Activated T-cell treated with anti-CD3 and anti-CD28 coated beads for 4 hours (primary cell): ENCODE data around the gene ETFDH.
"Not testable (repeated sequence)": the region's sequence is repeated elsewhere in the genome, so short reads cannot be mapped to it uniquely, and the experiment has no call there.

Experiments
- DNase-seq: peaks from one replicate; pipeline ENCODE4 v3.0.0-alpha.2; 2020

ETFDH gene

DNA sequence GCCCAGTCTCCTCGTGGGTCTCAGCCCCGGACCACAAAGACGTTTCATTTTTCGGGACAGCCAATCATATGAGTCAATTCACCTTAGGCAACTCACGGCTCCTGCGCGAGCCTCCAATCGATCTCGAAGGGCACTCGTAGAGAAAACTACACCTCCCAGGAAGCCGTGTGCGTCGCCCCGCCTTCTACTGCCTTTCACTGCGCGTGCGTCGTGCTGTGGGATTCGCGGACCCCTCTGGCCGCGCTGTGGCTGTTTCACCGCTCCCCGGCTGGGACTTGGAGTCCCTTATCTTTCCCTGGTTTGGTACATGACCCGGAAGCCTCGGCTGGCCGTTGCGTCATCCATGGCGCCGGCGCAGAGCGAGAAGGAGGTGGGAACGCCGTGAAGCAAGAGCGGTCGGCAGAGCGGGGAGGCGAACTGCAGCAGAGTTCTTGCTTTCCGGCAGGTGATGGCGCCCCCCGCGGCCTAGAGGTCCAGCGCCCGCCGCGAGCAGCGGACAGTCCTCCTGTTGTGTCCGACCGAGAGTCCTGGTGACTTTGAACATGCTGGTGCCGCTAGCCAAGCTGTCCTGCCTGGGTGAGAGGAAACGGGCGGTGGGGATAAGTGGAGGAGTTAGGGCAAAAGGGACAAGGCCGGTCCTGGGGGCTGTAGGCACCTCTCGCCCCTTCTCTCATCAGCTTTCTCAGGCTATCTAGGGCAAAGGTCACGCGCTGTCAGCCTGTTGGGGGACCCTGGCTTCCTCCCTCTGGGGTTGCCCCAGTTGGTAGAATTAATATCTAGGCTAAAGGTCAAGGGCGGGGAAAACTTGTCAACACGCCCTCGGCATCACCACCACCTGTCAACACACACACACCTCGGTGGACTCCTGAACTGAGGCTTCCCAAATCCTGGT, at the start of gene ETFDH:
ETFDH (plus strand) TSS at position 382 of the 892 bp plus-strand sequence; CDS start at position 543, 161 bp downstream.
- DNase-seq: peak; percentile 90

DNA sequence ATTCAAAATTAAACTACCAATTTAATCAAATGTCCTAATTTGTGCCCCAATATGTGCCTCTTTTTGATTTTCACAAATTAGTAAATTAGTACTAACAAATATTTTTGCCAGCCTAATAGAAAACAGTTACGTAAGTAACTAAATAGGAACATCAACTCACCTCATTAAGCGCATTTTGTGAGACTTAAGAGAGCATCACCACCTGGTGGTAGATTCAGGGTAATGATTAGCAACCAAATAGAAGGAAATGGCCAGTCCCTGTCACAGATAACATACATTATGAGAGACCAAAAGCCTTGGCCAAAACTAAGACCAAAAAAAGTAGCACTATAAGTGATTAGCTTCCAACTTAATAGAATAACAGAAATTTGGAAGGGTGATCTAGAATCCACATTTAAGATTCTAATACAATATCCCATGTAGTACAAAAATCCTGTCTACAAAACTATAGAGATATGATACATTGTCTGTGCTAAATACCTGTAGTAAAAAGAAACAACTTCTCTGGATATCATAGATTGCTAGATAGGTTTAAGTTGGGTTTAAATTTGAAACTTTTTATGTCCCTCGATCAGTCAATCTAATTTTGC, 47.1 kb upstream of the ETFDH start:
- DNase-seq: no peak

DNA sequence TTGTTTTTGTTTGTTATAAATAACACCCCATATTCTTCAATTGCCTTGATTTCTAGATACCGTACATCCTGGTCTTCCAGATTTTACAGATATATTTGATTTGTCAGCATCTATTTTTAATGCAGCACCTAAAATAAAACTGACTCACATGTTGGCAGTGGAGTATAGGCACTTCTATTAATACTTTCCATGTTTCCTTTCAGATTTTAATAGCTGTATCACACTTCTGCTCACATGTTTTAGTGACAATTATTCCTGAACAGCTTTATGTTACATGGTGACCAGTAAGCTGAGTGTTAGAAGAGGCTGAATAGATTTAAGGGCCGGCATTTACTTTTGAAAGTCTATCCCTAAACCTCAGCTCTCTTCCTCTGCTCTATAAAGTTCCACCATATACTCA, 46.6 kb upstream of the ETFDH start:
- no peak for DNase-seq

DNA sequence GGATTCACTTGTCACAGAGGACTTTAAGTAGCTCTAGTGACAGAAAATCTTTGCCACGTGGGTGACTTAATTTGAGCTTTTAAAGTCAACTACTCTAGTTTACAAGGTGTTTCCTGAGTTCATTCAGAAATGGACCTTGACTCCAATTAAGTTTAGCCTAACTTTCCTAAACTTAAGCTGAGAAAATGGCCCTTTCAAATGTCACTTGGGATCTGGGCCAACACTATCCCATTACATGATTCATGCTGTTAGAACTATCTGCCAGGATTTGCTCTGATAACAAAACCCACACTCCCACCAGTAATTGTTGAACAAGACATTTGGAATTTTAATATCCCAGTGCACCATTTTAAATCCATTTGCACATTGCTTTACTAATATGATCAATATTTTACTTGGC, 41.2 kb upstream of the ETFDH start:
- DNase-seq: no peak

DNA sequence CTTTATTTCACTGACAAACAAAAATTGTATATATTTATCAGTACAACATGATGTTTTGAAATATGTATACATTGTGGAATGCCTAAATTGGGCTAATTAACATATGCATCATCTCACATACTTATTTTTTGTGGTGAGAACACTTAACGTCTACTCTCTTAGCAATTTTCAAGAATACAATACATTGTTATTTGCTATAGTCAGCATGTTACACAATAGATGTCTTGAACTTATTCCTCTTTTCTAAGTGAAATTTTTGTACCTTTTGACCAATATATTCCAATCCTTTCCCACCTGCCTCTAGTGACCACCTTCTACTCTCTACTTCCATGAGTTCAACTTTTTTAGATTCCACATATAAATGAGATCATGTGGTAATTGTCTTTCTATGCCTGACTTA, 35.5 kb upstream of the ETFDH start:
- no peak for DNase-seq

DNA sequence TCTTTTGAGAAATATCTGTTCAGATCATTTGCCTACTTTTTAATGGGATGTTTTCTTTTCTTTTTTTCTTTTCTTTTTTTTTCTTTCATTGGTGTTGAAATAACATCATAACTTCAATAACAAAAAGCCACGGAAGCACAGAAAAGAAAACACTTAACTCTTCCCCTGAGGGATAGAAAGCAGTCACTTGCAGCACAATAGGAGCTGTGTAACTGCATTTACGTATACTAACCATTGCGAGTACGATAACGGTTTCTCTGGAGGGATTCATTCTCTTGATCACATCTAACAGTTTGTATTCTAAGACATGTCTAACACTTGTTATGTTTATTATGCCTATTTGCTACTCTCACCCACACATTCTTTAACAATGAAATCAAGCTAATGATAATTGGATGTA, 27.7 kb upstream of the ETFDH start:
- no peak for DNase-seq

DNA sequence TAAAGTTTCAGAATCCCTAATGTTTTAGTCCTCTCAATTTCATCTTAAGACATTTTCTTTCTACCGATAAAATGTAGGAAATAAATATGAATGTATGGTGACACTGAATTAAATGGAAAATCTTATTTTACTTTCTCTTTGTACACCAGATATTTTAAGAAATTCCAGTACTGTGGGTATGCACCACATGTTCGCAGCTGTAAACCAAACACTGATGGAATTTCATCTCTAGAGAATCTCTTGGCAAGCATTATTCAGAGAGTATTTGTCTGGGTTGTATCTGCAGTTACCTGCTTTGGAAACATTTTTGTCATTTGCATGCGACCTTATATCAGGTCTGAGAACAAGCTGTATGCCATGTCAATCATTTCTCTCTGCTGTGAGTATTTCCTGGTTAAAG, 27.3 kb upstream of the ETFDH start:
- no peak for DNase-seq

GRCh38 chr4:158649111-158649680, 22.9 kb upstream of the ETFDH start:
- DNase-seq: no peak

DNA sequence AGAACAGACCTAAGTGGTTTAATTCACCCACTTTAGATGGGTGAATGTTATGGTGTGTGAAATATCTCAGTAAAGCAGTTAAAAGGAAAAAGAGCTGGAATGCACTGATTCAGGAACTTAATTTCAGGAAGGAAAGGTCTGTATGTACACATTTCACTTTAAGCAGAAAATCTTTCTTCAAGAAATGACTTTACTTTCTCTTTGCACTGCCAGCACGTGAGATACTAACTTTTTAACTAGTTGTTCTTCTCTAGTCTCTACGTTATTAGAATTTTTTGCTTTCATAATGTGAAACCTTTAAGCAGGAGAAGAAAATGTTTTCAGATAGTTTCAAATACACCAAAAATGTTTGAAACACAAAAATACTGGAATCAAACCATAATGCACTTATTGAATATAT, 19.2 kb upstream of the ETFDH start:
- DNase-seq: no peak

GRCh38 chr4:158656439-158656838, 15.7 kb upstream of the ETFDH start:
- DNase-seq: no peak

DNA sequence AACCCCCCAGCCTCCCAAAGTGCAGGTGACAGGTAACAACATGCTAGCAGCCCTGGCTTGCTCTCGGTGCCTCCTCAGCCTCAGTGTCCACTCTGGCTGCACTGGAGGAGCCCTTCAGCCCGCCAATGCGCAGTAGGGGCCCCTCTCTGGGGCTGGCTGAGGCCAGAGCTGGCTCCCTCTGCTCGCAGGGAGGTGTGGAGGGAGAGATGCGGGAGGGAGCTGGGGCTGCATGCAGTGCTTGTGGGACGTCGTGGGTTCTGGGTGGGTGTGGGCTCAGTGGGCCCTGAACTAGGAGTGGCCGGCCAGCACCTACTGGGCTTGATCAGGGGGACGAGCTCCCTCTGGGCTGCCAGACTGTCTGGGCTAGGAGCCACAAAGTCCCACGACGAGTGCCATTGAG, 14.8 kb upstream of the ETFDH start:
- DNase-seq: no peak

- not testable (repeated sequence) for DNase-seq
Observed at GRCh38 chr4:158663255-158663654, 8.8 kb upstream of the ETFDH start.

GRCh38 chr4:158663707-158664625, 8.1 kb upstream of the ETFDH start:
- DNase-seq: not testable (repeated sequence)

- DNase-seq: no peak
Observed at GRCh38 chr4:158664806-158665205, 7.3 kb upstream of the ETFDH start.

DNA sequence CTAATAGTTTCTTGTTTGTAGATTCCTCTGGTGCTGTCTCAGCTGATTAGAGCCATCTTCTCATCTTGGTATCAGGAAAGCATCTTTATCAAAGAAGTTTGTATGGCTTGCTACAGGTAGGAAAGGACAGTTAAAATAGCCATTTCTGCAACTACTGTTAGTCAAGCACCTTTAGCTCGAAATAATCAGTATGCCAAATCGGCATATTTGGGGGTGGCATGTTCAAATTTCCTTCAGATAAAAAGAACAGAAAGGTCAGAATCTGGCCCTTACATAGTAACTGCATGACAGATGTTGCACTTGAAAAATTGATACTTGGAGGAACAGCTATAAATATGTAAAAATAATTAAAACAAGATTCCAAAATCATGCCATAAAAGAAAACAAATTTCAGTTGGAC, 5.2 kb upstream of the ETFDH start:
- no peak for DNase-seq

- no peak for DNase-seq
Observed at GRCh38 chr4:158667651-158668198, 4.4 kb upstream of the ETFDH start.

DNA sequence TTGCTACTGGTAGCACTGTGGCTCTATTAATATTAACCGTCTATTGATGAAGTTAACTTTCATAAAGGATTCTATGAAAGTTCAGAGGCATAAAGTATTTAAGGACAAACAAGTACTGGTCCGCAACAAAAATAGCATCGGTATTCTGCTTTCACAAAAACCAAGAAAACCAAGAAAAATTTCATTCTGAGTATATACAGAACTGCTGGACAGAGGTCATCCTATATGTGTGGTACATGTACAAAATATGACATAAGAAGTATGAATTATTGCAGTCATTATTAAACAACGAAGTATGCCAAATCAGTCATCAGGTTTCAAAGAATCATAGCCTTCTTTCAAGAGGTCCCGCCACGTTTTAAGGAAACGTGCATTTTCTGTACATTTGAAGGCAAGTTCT, 2.8 kb upstream of the ETFDH start:
- no peak for DNase-seq

DNA sequence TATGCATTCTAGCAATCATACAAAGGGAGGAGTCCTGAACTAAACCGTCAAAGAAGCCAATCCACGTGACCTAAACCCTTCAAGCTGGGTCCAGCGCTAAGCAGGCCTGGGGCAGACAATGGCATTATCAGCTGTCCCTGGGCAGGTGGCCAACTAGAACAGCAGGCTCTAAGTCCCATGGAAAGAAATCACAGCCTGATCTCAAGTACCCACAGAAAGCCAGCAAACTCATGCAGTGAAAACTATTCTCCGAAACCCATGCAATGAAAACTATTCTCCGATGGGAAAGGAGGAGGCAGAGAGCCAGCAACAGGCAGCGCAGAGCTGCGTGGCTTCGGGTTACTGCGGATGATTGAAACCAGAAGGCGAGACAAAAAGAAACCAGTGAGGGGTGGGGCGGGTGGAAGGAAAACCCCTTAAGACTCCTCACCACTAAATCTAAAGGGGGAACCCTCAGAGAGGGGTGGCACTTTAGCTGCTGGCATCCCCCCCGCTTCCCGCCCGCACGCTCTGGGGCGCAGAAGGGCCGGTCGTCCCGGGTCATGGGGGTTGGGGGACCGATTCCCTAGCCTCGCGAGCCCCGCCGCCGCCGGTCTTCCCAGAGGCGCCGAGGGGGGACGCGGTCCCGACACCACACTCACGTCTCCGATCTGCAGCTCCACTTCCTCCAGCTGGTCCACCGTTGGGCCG, 976 bp upstream of the ETFDH start:
- peak; percentile 14 for DNase-seq

DNA sequence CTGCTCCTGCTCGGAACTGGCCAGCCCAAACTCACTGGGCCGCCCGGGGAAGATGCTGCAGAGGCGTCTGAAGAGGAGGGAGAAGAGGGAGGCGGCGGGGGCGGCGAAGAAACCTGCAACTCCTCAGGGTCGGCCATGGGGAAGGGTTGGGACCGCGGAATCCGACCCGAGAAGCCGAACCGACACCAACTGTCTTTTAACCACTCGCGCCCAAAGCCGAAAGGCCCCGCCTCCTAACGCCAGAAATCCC, 506 bp upstream of the ETFDH start, which contains the start of gene C4orf46:
C4orf46 (minus strand) TSS at position 223 of the 250 bp plus-strand sequence; CDS start at position 137, 86 bp downstream.
- no peak for DNase-seq

DNA sequence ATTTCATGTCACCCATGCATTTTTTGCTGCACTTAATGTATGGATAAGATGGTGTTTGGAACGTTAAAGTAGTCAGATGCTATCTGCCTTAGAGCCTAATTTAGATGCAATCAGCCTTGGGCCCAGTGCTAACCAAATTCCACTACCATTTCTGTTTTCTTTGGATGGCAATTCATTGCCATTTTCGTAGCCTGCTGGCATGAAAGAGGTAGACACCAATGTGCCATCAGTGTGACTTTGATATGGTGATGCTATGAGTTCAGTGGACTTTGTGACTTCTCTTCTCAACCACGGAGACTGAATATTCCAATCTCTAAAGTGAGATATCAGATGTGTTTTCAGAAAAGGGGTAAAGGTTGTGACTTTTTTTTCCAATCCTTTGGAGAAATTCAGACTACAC, 1.5 kb downstream of the ETFDH start:
- DNase-seq: no peak

GRCh38 chr4:158676076-158676475, 4.0 kb downstream of the ETFDH start:
- no peak for DNase-seq

GRCh38 chr4:158678767-158679166, 6.7 kb downstream of the ETFDH start:
- DNase-seq: no peak
